A673 (cell line): ENCODE results near the gene SLC12A7.

Source experiments
- CTCF ChIP-seq: fragments of 300-800, 200-600 bp; sonication (generic); conservative IDR thresholded peaks from 2 replicates; pipeline ENCODE4 v1.5.1; 2017; ENCODE audit warnings: low read depth, mild to moderate bottlenecking, antibody characterized with exemption, low read length, moderate library complexity, mixed read lengths
- EZH2 ChIP-seq: fragments of 200-600 bp; sonication (generic); IDR thresholded peaks from 2 replicates; pipeline ENCODE4 v1.6.1; 2017; ENCODE audit warnings: borderline replicate concordance, low read depth, mild to moderate bottlenecking, mixed read lengths, antibody characterized with exemption, low read length; ENCODE audit not compliant: poor library complexity, severe bottlenecking

DNA sequence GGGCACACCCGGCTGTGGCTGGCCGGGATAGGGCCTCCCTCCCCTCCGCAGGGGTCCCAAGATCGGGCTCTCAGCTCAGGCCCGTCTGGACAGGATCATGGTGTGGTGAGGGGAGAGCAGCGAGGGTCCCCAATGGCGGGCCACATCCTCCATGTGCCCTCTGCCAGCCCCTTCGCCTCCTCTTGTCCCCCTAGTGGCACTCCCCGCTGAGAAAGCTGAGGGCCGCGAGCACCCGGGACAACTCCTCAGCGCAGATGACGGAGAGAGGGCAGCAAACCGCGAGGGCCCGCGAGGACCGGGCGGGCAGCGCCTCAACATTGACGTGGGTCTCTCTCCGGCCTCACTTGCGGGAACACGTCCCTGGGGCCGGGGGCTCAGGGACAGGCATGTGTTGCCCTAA, 78.7 kb downstream of the SLC12A7 start:
- TF ChIP-seq CTCF = no peak
- TF ChIP-seq EZH2 = no peak
